OCI-LY3 (cell line): Measurements from ENCODE around the gene SPCS2.

Experiments used
- EZH2phosphoT487 ChIP-seq: fragments of 200-600 bp; shearing (Covaris generic); IDR thresholded peaks from 2 replicates; pipeline ENCODE4 v1.6.1; 2018; ENCODE audit warnings: antibody characterized with exemption, mixed run types, low read depth
- TF ChIP-seq, protein P1 (sequence below): fragments of 200-600, 300-600 bp; sonication (generic); IDR thresholded peaks from 2 replicates; pipeline ENCODE4 v1.5.1; 2014; ENCODE audit warnings: antibody characterized with exemption, low read length, low read depth

DNA sequence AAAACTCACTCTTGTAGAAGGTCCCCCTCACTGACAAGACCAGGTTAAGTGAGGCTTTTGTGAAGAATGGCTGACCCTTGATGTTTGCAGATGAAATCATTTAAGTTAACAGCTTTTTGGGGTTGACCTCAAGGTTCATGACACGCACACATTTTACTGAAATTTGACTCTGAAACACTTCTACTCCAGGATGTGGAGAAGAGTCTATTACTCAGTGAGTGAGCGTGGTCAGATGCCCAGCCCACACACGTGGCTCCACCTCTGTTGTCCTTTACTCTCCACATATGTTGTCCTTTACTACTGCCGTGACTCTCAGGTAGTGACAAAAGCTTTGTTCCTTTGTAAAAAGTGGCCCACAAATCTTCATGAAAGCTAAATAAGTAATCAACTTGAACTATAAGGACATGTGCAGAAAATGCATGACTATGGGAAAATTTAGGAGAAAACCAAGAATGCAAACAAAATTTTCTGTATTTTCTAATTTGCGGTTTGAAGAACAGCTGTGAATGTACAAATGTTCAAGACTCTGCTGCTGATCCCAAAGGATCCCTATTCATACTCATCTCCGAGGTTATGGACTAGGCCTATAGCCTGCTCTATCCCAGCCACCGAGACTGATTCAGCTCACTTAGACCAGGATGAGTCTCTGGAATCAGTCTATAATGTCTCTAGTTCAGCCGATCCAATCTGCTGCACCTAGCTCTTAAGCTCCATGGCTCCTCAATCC, 22.6 kb upstream of the SPCS2 start:
- TF ChIP-seq, protein P1, sequence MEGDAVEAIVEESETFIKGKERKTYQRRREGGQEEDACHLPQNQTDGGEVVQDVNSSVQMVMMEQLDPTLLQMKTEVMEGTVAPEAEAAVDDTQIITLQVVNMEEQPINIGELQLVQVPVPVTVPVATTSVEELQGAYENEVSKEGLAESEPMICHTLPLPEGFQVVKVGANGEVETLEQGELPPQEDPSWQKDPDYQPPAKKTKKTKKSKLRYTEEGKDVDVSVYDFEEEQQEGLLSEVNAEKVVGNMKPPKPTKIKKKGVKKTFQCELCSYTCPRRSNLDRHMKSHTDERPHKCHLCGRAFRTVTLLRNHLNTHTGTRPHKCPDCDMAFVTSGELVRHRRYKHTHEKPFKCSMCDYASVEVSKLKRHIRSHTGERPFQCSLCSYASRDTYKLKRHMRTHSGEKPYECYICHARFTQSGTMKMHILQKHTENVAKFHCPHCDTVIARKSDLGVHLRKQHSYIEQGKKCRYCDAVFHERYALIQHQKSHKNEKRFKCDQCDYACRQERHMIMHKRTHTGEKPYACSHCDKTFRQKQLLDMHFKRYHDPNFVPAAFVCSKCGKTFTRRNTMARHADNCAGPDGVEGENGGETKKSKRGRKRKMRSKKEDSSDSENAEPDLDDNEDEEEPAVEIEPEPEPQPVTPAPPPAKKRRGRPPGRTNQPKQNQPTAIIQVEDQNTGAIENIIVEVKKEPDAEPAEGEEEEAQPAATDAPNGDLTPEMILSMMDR, result no peak
- TF ChIP-seq EZH2phosphoT487, result no peak
